PC-3 (cell line): ENCODE measurements around the gene SBSN.

ENCODE experiments used
- EZH2 ChIP-seq: fragments of 300-600 bp; sonication (generic); IDR thresholded peaks from one replicate; pipeline ENCODE4 v1.6.1; 2017; ENCODE audit warnings: antibody characterized with exemption, mild to moderate bottlenecking, low read length; ENCODE audit not compliant: unreplicated experiment
- EZH2phosphoT487 ChIP-seq: fragments of 300-600 bp; sonication (generic); IDR thresholded peaks from 2 replicates; pipeline ENCODE4 v1.6.1; 2018; ENCODE audit warnings: mild to moderate bottlenecking, antibody characterized with exemption, low read length, borderline replicate concordance
- TF ChIP-seq, protein P1 (sequence below): fragments of 300-600 bp; sonication (generic); conservative IDR thresholded peaks from 2 replicates; pipeline ENCODE4 v1.5.1; 2017; ENCODE audit warnings: antibody characterized with exemption, low read depth, mild to moderate bottlenecking, low read length

DNA sequence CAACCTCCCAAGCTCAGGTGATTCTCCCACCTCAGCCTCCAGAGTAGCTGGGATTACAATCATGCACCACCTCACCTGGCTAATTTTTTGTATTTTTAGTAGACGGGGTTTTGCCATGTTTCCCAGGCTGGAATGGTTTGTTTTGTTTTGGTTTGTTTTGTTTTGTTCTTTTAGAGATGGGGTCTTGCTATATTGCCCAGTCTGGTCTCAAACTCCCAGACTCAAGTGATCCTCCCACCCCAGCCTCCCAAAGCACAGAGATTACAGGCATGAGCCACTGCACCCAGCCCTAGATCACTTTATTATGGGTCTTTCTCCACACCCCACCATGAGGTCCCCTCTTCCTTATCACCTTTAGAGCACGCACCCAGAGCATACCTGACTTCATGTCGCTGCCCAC is 29.9 kb downstream of the SBSN start:
- TF ChIP-seq, protein P1, sequence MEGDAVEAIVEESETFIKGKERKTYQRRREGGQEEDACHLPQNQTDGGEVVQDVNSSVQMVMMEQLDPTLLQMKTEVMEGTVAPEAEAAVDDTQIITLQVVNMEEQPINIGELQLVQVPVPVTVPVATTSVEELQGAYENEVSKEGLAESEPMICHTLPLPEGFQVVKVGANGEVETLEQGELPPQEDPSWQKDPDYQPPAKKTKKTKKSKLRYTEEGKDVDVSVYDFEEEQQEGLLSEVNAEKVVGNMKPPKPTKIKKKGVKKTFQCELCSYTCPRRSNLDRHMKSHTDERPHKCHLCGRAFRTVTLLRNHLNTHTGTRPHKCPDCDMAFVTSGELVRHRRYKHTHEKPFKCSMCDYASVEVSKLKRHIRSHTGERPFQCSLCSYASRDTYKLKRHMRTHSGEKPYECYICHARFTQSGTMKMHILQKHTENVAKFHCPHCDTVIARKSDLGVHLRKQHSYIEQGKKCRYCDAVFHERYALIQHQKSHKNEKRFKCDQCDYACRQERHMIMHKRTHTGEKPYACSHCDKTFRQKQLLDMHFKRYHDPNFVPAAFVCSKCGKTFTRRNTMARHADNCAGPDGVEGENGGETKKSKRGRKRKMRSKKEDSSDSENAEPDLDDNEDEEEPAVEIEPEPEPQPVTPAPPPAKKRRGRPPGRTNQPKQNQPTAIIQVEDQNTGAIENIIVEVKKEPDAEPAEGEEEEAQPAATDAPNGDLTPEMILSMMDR, result no peak
- no peak for TF ChIP-seq EZH2
- no peak for TF ChIP-seq EZH2phosphoT487
